Measurements from ENCODE around the gene STK36.

- TF ChIP-seq SOX15 (CRISPR knock-in tag; IDR thresholded peaks at IDR 0.05), result no peak
- no peak for TF ChIP-seq TEAD1 (CRISPR knock-in tag; IDR thresholded peaks at IDR 0.05)
Measured at GRCh38 chr2:218708086-218708485, 36.2 kb downstream of the STK36 start.

All from WTC11 (cell line).